GM21526 (cell line): Measurements from ENCODE around the gene SMIM22.

Experiments
- ATAC-seq: cut with Tn5 transposase; IDR thresholded peaks from one replicate; pipeline ENCODE4 v1.9.1; 2021; ENCODE audit warnings: moderate library complexity; ENCODE audit not compliant: unreplicated experiment, low FRiP score

Gene SMIM22

DNA sequence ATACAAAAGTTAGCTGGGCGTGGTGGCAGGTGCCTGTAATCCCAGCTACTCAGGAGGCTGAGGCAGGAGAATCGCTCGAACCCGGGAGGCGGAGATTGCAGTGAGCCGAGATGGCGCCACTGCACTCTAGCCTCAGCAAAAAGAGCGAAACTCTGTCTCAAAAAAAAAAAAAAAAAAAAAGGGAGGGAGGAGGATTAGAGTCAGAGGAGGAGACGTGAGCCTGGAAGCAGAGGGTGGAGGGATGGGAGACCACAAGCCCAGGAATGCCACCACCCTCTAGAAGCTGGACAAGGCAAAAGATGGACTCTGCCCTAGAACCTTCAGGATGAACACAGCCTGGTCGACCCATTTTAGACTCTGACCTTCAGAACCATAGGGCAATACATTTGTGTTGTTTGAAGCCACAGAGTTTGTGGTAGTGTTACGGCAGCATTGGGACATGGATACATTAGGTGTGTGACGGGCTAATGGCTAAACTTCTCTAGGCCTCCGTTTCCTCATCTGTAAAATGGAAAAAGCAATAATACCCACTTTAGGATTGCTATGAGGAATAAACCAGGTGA, 2.1 kb upstream of the SMIM22 start:
- no peak for ATAC-seq

DNA sequence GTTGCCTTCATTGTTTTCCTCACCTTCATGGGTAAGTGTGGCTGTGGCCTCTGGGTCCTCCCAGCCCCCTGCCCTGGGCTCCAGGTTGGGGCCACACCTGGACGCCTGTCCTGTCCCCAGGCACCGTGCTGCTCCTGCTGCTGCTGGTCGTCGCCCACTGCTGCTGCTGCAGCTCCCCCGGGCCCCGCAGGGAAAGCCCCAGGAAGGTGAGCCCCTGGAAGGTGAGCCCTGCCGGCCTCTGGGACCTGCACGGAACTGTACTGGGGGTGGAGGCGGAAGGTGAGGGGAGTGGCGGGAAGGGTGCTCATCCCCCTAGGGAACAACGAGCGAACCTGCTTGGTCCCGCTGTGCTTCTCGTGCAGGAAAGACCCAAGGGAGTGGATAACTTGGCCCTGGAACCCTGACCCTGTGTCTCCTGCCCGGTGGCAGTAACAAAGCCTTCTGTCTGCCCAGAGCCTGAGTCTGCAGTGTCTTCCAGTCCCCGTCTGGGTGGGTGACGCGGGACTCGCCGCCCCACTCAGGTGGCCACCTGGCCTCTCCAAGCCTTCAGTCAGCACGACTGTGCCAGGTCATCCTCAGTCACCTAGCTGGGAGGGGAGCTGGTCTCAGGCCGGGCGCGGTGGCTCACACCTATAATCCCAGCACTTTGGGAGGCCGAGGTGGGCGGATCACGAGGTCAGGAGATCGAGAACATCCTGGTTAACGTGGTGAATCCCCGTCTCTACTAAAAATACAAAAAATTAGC, 831 bp downstream of the SMIM22 start:
- ATAC-seq = no peak

DNA sequence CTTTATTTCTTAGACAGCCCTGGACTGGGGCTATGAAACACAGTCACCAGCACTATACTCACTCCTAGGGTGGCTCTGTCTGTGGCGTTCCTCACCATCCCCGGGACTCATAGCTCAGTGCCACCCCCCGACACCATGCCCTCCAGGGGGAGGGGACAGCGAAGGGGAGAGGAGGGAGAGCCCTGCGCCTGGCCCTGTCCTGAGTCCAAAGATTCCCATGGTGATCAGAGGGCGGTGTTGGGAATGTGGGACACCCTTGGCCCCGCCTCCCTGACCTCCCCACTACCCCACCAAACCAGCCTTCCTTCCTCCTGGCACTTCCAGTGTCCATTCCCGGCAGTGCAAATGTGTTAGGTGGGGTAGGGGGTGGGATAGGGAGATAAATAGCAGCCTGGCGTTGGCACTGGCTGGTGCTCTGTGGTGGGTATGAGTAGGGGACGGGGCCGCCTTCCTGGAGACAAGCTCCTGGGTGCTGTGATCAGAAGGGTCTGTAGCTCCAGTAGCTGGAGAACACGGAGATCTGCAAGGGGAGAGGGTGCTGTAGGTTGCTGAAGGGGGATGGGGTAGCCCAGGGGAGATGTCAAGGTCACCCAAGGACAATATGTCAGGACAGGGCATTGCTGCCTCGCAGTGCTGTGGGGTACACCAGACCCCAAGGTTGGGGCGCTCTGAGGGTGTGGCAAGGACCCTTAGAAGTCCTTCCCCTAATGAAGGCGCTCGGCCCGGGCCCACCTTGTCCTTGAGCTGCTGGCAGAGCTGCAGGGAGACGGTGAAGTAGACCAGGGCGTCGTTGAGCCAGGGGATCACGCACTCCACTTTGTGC, 2.0 kb downstream of the SMIM22 start:
- no peak for ATAC-seq

DNA sequence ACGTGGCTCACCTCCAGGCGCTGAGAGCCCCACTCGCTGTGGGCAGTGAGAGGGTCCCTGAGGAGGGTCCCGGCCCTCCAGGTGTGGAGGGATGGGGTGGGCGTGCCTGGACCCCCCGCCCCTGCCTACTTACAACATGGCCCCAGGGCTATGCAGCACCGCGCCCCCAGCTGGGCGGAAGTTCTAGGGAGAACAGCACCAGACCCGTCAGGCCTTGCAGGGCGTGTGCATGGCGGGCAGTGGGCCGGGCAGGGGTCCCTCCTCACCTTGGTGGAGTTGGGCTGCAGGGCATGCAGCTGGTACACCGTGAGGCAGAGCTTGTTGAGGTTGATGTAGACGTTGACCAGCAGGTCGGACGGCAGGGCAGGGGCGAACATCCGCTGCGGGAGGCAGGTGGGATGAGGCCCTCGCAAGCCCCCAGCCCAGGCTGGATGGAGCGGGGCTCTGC, 2.7 kb downstream of the SMIM22 start:
- ATAC-seq = no peak

DNA sequence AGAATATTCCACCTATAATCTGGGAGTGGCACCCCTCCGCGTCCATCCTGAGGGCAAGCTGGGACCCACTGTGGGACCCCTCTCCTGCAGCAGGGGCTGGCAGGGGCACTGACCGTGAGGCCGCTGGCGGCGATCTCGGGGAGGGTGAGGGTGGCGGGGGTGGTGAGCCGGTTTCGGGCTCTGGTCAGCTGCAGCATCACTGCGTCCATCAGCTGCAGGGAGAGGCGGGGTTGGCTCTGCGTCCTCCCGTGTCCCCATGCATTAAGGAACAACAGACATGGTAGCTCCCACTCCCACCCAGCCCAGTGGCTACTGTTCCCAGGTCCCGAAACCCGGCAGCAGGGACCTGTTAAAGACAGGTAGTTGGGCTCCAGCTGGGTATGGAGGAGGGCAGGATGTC, 3.3 kb downstream of the SMIM22 start:
- ATAC-seq = no peak

DNA sequence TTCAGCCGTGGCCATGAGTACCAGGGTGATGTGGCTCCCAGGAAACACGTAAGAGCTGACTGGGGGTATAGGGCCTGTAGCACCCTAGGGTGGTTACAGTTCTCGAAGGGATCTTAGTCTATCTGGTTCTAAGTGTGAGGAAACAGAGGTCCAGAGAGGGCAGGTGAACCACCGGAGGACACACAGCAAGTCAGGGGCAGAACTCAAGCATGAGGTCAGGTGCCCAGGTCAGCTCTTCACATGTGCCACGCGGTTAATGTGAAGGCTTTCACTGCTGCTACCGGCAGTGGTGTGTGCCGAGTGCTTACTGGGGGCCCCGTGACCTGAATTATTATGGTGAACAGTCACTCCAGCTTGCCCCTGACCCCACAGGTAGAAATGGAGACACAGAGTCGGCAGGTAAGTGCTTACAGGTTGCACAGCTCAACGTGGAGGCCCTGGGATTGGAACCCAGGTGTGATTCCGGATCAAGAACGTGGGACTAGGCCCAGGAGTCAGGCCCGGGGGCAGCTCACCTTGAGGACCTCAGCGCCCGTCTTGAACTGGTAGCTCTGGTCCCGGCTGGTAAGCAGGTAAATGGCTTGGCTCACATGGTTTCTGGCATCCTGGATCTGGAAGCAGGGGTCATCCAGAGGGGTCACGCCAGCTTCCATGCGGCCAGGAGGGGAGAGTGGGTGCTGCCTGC, 4.1 kb downstream of the SMIM22 start:
- ATAC-seq = no peak

DNA sequence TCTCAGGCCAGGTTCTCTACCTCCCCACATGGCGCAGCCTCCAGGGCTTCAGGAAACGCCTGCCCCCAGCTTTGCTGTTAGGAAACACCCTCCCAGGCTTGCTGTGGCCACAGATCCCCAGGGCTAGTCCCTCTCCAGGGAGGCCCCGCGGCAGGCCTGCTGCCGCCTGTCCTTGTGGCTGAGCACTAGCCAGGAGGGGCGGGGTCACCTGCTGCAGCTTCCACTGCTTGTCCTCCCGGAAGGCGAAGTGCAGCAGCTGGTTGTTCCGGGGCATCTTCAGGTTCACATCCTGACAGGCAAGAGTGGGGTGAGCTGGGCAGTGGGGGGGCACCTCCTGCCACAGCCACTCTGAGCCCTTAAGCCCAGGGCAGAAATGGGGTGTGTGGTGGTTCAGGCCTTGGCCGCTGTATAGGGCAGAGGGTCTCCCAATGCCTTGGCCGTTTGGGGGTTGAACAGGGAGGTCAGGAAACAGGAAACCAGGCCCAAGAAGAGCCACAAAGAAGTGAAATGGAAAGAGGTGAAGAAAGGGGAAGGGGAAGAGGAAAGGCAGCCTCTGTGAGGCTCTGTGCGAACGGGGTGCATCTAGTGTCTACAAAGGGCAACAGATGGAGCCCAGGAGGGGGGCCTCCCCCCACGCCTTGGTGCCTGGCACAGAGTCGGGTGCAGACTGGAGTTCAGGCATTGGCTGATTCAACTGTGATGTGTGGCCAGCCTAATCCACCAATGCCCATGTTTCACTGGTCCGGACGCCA, 5.3 kb downstream of the SMIM22 start:
- ATAC-seq = no peak

DNA sequence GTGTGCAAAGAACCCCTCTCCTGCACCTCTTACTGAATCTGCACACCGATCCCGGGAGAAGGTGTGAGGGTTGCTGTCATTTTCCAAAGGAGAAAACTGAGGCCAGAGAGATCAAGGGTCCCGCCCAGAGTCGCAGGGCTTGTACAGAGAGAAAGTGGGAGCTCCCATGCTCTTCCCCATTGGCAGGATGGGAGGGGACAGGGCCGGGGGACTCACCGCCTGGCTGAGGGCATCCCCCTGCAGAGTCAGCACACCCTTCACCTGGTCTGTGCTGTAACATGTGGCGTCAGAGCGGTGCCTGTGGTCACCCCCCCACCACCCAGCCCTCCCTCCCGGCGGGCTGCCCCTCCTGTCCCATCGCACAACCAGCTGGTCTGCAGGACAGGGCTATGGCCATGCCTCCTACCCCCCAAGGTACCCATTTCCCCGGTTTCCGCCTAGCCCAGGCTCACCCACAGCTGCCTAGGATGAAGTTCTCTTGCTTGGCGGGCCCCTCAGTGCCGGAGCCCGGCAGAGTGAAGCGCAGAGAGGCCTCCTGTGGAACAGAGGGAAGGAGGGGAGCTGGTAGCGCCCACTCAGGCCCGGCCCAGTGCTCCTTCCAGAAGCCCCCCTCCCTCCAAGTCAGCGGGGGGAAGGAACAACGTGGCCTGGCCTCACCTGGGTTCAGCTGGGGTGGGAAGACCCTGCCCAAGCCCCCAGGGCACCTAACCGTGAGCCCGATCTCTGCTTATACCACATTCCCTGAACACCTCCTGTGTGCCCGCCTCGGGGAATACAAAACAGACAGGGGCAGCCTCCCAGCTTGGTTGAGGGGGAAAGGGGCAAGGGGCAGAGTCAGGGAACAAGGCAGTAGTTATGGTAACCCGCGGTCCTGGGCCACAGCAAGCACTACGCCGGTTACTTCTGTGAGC, 6.1 kb downstream of the SMIM22 start:
- ATAC-seq = no peak

DNA sequence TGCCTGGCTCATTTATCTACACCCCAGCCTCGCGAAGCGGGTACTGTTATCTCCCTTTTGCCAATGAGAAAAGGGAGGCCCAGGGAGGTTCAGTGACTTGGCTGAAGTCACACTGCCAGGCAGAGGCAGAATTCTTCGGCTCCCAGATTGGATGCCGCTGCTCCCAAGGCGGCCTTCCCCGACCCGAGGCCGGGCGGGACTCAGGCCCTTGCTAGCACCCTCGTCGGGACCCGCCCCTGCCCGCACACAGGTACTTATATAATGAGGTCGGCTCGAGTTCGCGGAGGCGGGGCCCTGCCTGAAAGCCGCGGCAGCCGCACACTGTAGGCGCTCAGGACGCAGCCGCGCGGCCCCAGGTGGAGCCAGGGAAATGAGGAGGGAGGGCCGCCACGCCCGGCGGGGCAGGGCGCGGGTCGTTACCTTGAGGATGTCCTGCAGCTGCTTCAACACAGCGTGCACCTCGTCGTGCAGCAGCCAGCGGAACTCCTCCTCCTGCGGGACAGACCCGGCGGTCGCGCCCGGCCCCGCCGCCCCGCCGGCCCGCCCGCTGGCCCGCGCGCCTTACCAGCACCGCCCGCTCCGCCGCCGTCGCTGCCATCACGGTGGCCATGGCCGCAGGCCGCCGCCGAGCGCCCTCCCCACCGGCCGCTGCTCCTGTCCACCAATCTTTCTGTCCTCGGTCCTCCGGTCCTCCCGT, 6.9 kb downstream of the SMIM22 start, which contains the start of gene ROGDI:
ROGDI (minus strand) TSS at position 672 of the 697 bp plus-strand sequence; CDS start at position 610, 62 bp downstream.
- peak; percentile 59 for ATAC-seq

DNA sequence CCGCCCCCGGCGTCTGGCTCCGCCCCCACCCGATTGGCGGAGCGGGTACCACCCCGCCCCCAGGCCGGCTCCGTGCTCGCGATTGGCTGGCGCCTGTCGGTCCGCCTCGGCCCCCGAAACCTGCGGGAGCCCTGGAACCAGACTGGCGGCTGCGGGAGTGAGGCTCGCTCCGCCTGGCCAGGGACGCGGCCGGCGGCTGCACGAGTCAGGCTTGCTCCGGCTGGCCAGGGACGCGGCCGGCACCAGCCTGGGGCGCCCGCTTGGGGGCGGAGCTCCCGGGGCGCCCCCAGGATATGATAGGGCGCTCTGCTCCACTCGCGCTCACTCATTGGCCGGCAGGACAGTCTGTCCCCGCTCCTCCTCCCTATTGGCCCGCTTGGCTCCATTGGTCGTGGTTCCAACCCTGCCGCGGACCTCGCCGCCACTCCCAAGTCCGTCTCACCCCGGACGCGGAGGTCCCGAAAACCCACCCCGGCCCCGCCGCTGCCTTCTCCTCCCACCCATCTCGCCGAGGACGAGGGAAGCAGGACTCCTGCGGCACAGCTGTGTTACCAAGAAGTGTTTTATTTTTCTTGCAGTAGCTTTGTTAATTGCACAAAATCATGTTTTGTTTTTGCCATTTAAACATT, 7.6 kb downstream of the SMIM22 start:
- peak; percentile 90 for ATAC-seq

DNA sequence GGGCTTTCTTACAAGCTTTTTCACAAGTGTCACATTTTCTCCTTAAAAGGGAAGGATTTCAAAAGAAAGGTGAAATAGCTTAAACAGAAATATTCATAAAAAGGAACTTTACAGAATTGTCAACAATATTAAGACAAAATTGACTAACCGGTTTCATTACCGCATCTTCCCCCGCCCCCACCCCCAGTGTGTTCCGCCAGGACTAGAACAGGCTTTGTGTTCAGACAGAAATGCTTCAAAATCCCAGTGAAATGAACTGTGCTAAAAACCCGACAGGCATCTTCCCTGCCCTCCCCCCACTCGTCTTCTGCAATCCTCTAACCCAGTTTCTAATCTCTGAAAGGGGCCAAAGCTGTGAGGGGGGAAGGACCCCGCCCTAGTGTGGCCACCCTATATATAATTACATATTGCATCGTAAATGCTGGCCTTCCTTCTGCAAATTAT, 8.3 kb downstream of the SMIM22 start:
- ATAC-seq = no peak

DNA sequence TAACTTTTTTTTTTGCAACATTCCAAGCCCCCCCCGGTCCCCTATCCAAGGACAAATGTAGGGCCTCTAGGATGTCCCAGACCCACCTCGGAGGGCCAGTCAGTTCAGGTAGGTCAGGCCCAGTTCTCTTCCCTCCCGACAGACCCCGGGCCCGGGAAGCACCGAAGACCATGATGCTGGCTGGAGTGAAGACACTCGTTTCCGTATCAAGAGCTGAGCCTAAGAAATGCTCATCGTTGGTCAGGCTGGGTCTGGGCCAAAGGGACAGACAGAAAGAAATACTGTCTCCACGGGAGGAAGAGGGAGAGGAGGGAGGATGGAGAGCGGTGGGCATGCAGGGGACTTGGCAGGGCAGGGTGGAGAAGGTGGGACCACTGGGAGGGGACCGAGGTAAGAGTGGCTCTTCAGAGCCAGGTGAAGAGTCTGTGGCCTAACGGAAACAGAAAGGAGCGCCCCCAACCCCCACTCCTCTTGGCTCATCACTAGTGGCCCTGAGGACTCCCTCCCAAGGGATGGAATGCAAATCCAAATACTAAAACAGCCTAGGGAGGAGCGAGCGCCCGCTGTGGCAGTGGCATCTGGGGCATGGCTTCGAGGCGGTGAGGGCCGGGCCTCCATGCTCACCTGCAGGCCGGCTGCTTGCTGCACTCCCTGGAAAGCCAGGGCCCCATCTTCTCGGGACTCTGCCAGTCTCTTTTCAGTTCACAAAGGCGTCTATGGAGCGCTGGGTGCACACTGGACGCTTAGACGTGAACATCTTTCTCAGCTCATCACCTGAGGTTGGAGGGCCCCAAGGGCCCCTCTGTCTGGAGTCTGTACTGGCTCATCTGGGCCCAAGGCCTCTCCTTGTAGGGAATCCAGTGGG, 9.0 kb downstream of the SMIM22 start:
- ATAC-seq = no peak

DNA sequence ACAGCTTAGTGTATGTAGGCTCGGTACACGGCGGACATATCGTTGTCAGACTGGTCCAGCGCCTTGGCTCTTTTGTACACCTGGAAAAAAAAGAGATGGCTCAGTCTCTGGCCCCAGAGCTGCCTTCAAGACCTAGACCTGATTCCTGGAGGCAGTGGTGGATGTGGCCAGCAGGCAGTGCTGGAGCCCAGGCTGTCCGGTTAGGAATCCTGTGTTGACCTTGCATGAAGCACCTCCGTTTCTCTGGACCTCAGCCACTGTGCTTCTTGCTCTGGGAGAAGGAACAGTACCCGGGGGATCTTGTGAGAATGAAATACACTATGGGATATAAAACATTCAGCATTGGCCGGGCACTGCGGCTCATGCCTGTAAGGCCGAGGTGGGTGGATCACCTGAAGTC, 10.1 kb downstream of the SMIM22 start:
- no peak for ATAC-seq

DNA sequence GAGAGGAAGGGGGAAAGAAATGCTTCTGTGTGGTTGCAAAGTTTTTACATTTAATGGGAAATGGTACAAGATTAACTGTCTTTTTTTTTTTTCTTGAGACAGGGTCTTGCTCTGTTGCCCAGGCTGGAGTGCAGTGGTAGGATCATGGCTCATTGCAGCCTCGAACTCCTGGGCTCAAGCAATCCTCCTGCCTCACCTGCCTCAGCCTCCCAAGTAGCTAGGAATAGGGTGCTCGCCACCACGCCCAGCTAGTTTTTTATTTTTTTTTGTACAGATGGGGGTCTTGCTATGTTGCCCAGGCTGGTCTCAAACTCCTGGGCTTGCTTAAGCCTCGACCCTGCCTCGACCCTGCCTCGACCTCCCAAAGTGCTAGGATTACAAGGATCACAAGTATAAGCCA, 11.1 kb downstream of the SMIM22 start:
- ATAC-seq = no peak

DNA sequence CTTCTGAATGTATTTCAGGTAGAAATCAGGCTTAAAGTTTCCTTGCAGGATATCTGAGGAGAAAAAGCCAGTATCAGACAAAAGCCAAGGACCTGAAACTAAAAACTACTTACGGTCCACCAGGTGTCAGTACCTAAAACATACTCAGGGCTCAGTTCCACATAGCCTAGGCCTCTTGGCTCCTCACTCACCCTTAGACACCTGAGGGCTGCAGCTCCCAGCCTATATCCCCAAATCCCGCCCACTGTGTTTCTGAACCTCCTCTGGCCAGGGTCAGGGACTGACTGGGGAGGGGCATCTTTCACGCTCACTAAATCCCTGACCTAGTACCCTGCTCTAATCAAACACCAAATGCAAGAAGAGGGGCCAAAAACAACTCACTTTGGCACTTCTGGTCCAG, 16.1 kb downstream of the SMIM22 start:
- no peak for ATAC-seq

DNA sequence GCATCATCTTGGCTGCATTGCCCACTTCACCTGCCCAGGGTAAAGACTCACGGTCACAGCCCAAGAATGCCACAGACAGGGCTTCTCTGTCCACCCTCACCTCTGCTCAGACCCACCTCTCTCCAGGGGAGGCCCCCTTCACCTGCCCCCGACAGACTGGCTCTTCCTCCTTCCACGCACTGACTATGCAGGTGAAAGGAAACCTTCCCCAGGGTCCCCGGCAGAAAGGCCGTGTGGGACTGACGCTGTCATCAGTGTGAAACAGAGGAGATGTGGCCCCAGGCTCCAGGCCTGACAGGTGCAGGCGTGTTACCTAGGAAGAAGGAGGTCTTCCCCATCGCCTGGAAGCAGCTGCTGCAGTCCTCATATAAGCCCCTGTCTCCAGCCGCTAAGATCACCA, 16.6 kb downstream of the SMIM22 start:
- ATAC-seq = no peak
